HCT116 (cell line): ENCODE data around the gene MICAL3.

Experiments used
- ATF3 ChIP-seq: IDR thresholded peaks from 2 replicates; pipeline ENCODE4 v1.6.1; 2012
- CEBPB ChIP-seq: IDR thresholded peaks from 2 replicates; pipeline ENCODE4 v1.6.1; 2012; ENCODE audit warnings: low read depth
- CTCF ChIP-seq, 3 experiments: fragments of 200-600 bp in 1 of 3; sonication (generic) in 1 of 3; IDR thresholded peaks in 2 of 3; conservative IDR thresholded peaks in 1 of 3; 2 replicates each; pipeline ENCODE4 v1.5.1; 2012 to 2017; ENCODE audit warnings: low read depth in 2 of 3, low read length in 2 of 3, antibody characterized with exemption in 1 of 3, borderline replicate concordance in 1 of 3, control low read depth in 1 of 3, mild to moderate bottlenecking in 1 of 3, mixed read lengths in 1 of 3, mixed run types in 1 of 3, moderate library complexity in 1 of 3; ENCODE audit not compliant: insufficient read depth in 1 of 3
- EZH2 ChIP-seq: fragments of 200-600 bp; sonication (generic); IDR thresholded peaks from 2 replicates; pipeline ENCODE4 v1.6.1; 2017; ENCODE audit warnings: antibody characterized with exemption, mixed run types
- FOSL1 ChIP-seq: IDR thresholded peaks from 2 replicates; pipeline ENCODE4 v1.6.1; 2012; ENCODE audit warnings: low read depth
- MAX ChIP-seq: IDR thresholded peaks from 2 replicates; pipeline ENCODE4 v1.6.1; 2012
- POLR2A ChIP-seq: IDR thresholded peaks from 2 replicates; pipeline ENCODE4 v1.7.0; 2011; ENCODE audit warnings: borderline replicate concordance; ENCODE audit not compliant: insufficient read depth, insufficient read length; ENCODE audit errors: extremely low read depth
- POLR2AphosphoS5 ChIP-seq: IDR thresholded peaks from 2 replicates; pipeline ENCODE4 v1.6.1; 2011; ENCODE audit warnings: mild to moderate bottlenecking, low read depth, low read length, moderate library complexity
- RAD21 ChIP-seq: IDR thresholded peaks from 2 replicates; pipeline ENCODE4 v1.6.1; 2012; ENCODE audit warnings: low read depth, mild to moderate bottlenecking
- REST ChIP-seq: IDR thresholded peaks from 2 replicates; pipeline ENCODE4 v1.6.1; 2012; ENCODE audit warnings: low read depth
- SIN3A ChIP-seq: IDR thresholded peaks from 2 replicates; pipeline ENCODE4 v1.6.1; 2012; ENCODE audit warnings: low read depth
- TCF7L2 ChIP-seq: IDR thresholded peaks from 2 replicates; pipeline ENCODE4 v1.7.0; 2011; ENCODE audit warnings: borderline replicate concordance, inconsistent platforms; ENCODE audit not compliant: insufficient read depth, insufficient read length; ENCODE audit errors: extremely low read depth
- YY1 ChIP-seq: IDR thresholded peaks from 2 replicates; pipeline ENCODE4 v1.6.1; 2011; ENCODE audit warnings: low read length, low read depth, moderate library complexity, mild to moderate bottlenecking; ENCODE audit not compliant: insufficient replicate concordance; ENCODE audit errors: extremely low read depth

GRCh38 chr22:17795661-17796548, 228.5 kb downstream of the MICAL3 start:
- TF ChIP-seq POLR2A (no peak), FOSL1 (no peak), CTCF (IDR thresholded peaks at IDR 0.05 in 2 of 3, conservative IDR thresholded peaks at IDR 0.05 in 1 of 3; ENCODE audit: borderline replicate concordance in 1 of 3, insufficient read depth in 1 of 3, low read depth in 2 of 3, low read length in 2 of 3) (no peak), MAX (no peak), YY1 (no peak), POLR2AphosphoS5 (no peak), CEBPB (no peak), REST (no peak), EZH2 (no peak), ATF3 (no peak), RAD21 (no peak), SIN3A (no peak), TCF7L2 (no peak)
